A549 (cell line): ENCODE measurements around the gene STAG2. TPM values are rescaled to one million over a fixed set of nuclear protein-coding genes. Genes with fewer than 3 reads are reported as not detected.

Experiments used
- ATAC-seq, 2 experiments: fragments of 200-7000 bp in 1 of 2; fragments of >200 bp in 1 of 2; cut with Nextera tagmentation in 1 of 2; cut with Tn5 transposase in 1 of 2; 3 replicates each; pipeline versions ENCODE4 v1.8.0 to v1.9.1; 2018 to 2020; ENCODE audit warnings: mild to moderate bottlenecking in 1 of 2, moderate library complexity in 1 of 2
- CTCF ChIA-PET: fragments of 300-600 bp; sonication (Branson Sonifier 250); formaldehyde crosslinking; extraction: SDS; loops from one replicate; lab custom pipeline; 2021; ENCODE audit warnings: antibody characterized with exemption, inconsistent platforms; lab: Yijun Ruan, JAX
- POLR2A ChIA-PET: fragments of 350-600 bp; formaldehyde crosslinking; extraction: SDS; loops from one replicate; lab custom pipeline; 2021; ENCODE audit warnings: antibody characterized with exemption, inconsistent platforms; lab: Yijun Ruan, JAX
- DNase-seq, 2 experiments: peaks; one replicate each; pipeline versions ENCODE4 v3.0.0 to v3.0.0-alpha.2; 2011 to 2016; ENCODE audit warnings: low read depth in 1 of 2, low spot score in 1 of 2
- FAIRE-seq: peaks from 2 replicates; lab custom pipeline; 2011; peaks lifted over from hg19 to GRCh38; lab: Jason Lieb, UNC
- H3K27ac ChIP-seq, 2 experiments: fragments of >200 bp; sonication (Bioruptor Twin); formaldehyde crosslinking; 3 replicates each; pipeline ENCODE4 v1.5.1; 2016 to 2017
- H3K4me1 ChIP-seq: fragments of >200 bp; sonication (Bioruptor Twin); formaldehyde crosslinking; 3 replicates; pipeline ENCODE4 v1.6.1; 2016
- H3K4me2 ChIP-seq: fragments of >200 bp; sonication (Bioruptor Twin); formaldehyde crosslinking; 3 replicates; pipeline ENCODE4 v1.6.1; 2016
- H3K4me3 ChIP-seq: fragments of >200 bp; sonication (Bioruptor Twin); formaldehyde crosslinking; 3 replicates; pipeline ENCODE4 v1.5.1; 2016
- H3K9me3 ChIP-seq: fragments of >200 bp; sonication (Bioruptor Twin); formaldehyde crosslinking; 3 replicates; pipeline ENCODE4 v1.6.1; 2016
- BCL3 ChIP-seq: fragments of >200 bp; sonication (Bioruptor Twin); formaldehyde crosslinking; IDR thresholded peaks from 3 replicates; pipeline ENCODE4 v1.6.1; 2016
- CEBPB ChIP-seq, 2 experiments: fragments of >200 bp in 1 of 2; sonication (Bioruptor Twin) in 1 of 2; formaldehyde crosslinking in 1 of 2; IDR thresholded peaks; 2 replicates each; pipeline ENCODE4 v1.6.1; 2012 to 2016
- CHD2 ChIP-seq: fragments of 150-350 bp; IDR thresholded peaks from 2 replicates; pipeline ENCODE4 v1.6.1; 2014; ENCODE audit warnings: low read length; ENCODE audit not compliant: partially characterized antibody
- CHD4 ChIP-seq: fragments of 200-600 bp; sonication (generic); IDR thresholded peaks from 2 replicates; pipeline ENCODE4 v1.6.1; 2016; ENCODE audit warnings: antibody characterized with exemption, mild to moderate bottlenecking, borderline replicate concordance
- E2F6 ChIP-seq: IDR thresholded peaks from 2 replicates; pipeline ENCODE4 v1.6.1; 2012; ENCODE audit warnings: low read depth, borderline replicate concordance
- EHF ChIP-seq: fragments of 250-450 bp; sonication (Bioruptor Pico); IDR thresholded peaks from 2 replicates; pipeline ENCODE4 v1.5.0; 2020; ENCODE audit warnings: mild to moderate bottlenecking
- EHMT2 ChIP-seq: fragments of 200-600 bp; sonication (generic); IDR thresholded peaks from 2 replicates; pipeline ENCODE4 v1.6.1; 2016; ENCODE audit warnings: antibody characterized with exemption, low read depth, mild to moderate bottlenecking, moderate library complexity
- ESRRA ChIP-seq: fragments of 150-350 bp; IDR thresholded peaks from 2 replicates; pipeline ENCODE4 v1.6.1; 2014; ENCODE audit warnings: mild to moderate bottlenecking, low read length, borderline replicate concordance
- FOSB ChIP-seq: fragments of 250-450 bp; sonication (Bioruptor Pico); IDR thresholded peaks from 2 replicates; pipeline ENCODE4 v1.5.0; 2020; ENCODE audit warnings: mild to moderate bottlenecking, moderate library complexity
- GATA3 ChIP-seq: IDR thresholded peaks from 2 replicates; pipeline ENCODE4 v1.6.1; 2012; ENCODE audit warnings: borderline replicate concordance
- HDAC2 ChIP-seq: fragments of 200-600 bp; sonication (generic); IDR thresholded peaks from 2 replicates; pipeline ENCODE4 v1.6.1; 2016
- HES2 ChIP-seq: fragments of >200 bp; sonication (Bioruptor Twin); formaldehyde crosslinking; IDR thresholded peaks from 2 replicates; pipeline ENCODE4 v1.6.1; 2016
- HOXA7 ChIP-seq: fragments of 250-450 bp; sonication (Bioruptor Pico); IDR thresholded peaks from 2 replicates; pipeline ENCODE4 v1.5.0; 2020; ENCODE audit warnings: mild to moderate bottlenecking, moderate library complexity
- HOXB5 ChIP-seq: fragments of 250-450 bp; sonication (Bioruptor Pico); IDR thresholded peaks from 2 replicates; pipeline ENCODE4 v1.5.0; 2020; ENCODE audit warnings: mild to moderate bottlenecking, moderate library complexity
- MAX ChIP-seq: IDR thresholded peaks from 2 replicates; pipeline ENCODE4 v1.6.1; 2012
- MAZ ChIP-seq: fragments of 150-350 bp; IDR thresholded peaks from 2 replicates; pipeline ENCODE4 v1.6.1; 2014; ENCODE audit warnings: antibody characterized with exemption, low read depth, low read length, borderline replicate concordance
- MYC ChIP-seq: IDR thresholded peaks from 2 replicates; pipeline ENCODE4 v1.6.1; 2012; ENCODE audit warnings: mild to moderate bottlenecking, inconsistent platforms, low read length, improper control_type of control experiment, borderline replicate concordance
- NFE2L2 ChIP-seq: fragments of 150-350 bp; conservative IDR thresholded peaks from 2 replicates; pipeline ENCODE4 v1.6.1; 2014; ENCODE audit warnings: low read length
- PHF8 ChIP-seq: fragments of 200-600 bp; sonication (generic); IDR thresholded peaks from 2 replicates; pipeline ENCODE4 v1.6.1; 2016; ENCODE audit warnings: low read depth, mild to moderate bottlenecking, antibody characterized with exemption, moderate library complexity, borderline replicate concordance
- POLR2A ChIP-seq: IDR thresholded peaks from 2 replicates; pipeline ENCODE4 v1.6.1; 2012; ENCODE audit warnings: mild to moderate bottlenecking, low read length
- RAD21 ChIP-seq, 2 experiments: fragments of >200 bp in 1 of 2; sonication (Bioruptor Twin) in 1 of 2; formaldehyde crosslinking in 1 of 2; IDR thresholded peaks in 1 of 2; conservative IDR thresholded peaks in 1 of 2; 2 replicates in 1 of 2; 3 replicates in 1 of 2; pipeline ENCODE4 v1.6.1; 2012 to 2018; ENCODE audit warnings: inconsistent platforms in 1 of 2
- RCOR1 ChIP-seq: fragments of 150-350 bp; IDR thresholded peaks from 2 replicates; pipeline ENCODE4 v1.6.1; 2014; ENCODE audit warnings: antibody characterized with exemption, low read length, low read depth
- RFX5 ChIP-seq: fragments of 450-650 bp; IDR thresholded peaks from 2 replicates; pipeline ENCODE4 v1.7.1; 2014; ENCODE audit warnings: antibody characterized with exemption, mild to moderate bottlenecking, moderate library complexity
- SMC3 ChIP-seq: fragments of >200 bp; sonication (Bioruptor Twin); formaldehyde crosslinking; IDR thresholded peaks from 3 replicates; pipeline ENCODE4 v1.6.1; 2018; ENCODE audit warnings: inconsistent platforms
- TP53 ChIP-seq: fragments of 250-450 bp; sonication (Bioruptor Pico); IDR thresholded peaks from 2 replicates; pipeline ENCODE4 v1.5.0; 2021; ENCODE audit warnings: mild to moderate bottlenecking, moderate library complexity
- USF2 ChIP-seq: fragments of 450-650 bp; IDR thresholded peaks from 2 replicates; pipeline ENCODE4 v1.6.1; 2014; ENCODE audit warnings: antibody characterized with exemption
- ZC3H11A ChIP-seq: fragments of 450-650 bp; IDR thresholded peaks from 2 replicates; pipeline ENCODE4 v1.6.1; 2014; ENCODE audit warnings: antibody characterized with exemption, mild to moderate bottlenecking
- ZSCAN20 ChIP-seq: fragments of 250-450 bp; sonication (Bioruptor Pico); IDR thresholded peaks from 2 replicates; pipeline ENCODE4 v1.8.0; 2022; ENCODE audit warnings: mild to moderate bottlenecking, moderate library complexity
- WGBS: methylation state at CpG from one replicate; pipeline ENCODE4 v1.1.6; 2017; ENCODE audit errors: missing lambda C conversion rate; 5-methylcytosine and 5-hydroxymethylcytosine counted together
- polyA plus RNA-seq, 4 experiments: library from polyadenylated mRNA; depleted of rRNA in 3 of 4; stranded (reverse); fragments of >200 nt; fragmentation: RNase III in 1 of 4; extraction: RNeasy Plus Mini Kit Qiagen cat#74134 plus additional on column Dnase treatment in 1 of 4; gene quantifications; 2 replicates in 3 of 4; 3 replicates in 1 of 4; pipeline ENCODE4 v1.2.3, GENCODE V29; 2011 to 2017

The STAG2 gene
- polyA plus RNA-seq, 2 of the 4 experiments (the other 2 are of a cell fraction), result 49.5 to 92.8 TPM

- WGBS, result 62% methylated on average over 3 of the region's 3 CpGs
- POLR2A ChIA-PET, result no interaction called here
Observed at GRCh38 chrX:124028182-124028581, 66.7 kb downstream of the STAG2 start.

GRCh38 chrX:124030520-124030919, 69.0 kb downstream of the STAG2 start:
- CTCF ChIA-PET, result interaction anchor here (1.0 kb wide), 1 partner anchor 12 kb away, joined by 3 read pairs; no protein-coding TSS in a partner anchor
- Histone ChIP-seq H3K27ac (no peak overlapping the region), H3K4me1 (peaks cover 10% of the 10 kb centered on the region; the same call in 2 of the 3 replicates)
- FAIRE-seq, result peak; percentile 88
- POLR2A ChIA-PET, result no interaction called here
- no peak for ATAC-seq
- WGBS, result 92% methylated on average over 1 of the region's 1 CpG
- TF ChIP-seq SMC3 (no peak), GATA3 (no peak), EHF (CRISPR knock-in tag) (no peak), HES2 (no peak), CHD4 (no peak), TP53 (CRISPR knock-in tag) (no peak), RFX5 (no peak), RAD21 (conservative IDR thresholded peaks at IDR 0.05 in 1 of 2, IDR thresholded peaks at IDR 0.05 in 1 of 2) (no peak), EHMT2 (no peak), HDAC2 (no peak), FOSB (CRISPR knock-in tag) (no peak), PHF8 (no peak), E2F6 (no peak), USF2 (no peak), BCL3 (no peak), POLR2A (no peak), MAX (no peak), MYC (no peak), MAZ (no peak)
- TF ChIP-seq, all 56 proteins: peak for 0
- no peak overlapping the region for H3K4me3 ChIP-seq
- DNase-seq, result no peak
- H3K4me2 ChIP-seq, result no peak overlapping the region
- H3K9me3 ChIP-seq, result no peaks in the 10 kb centered on the region

More at GRCh38 chrX:124028182-124028581, 66.7 kb downstream of the STAG2 start:
- Histone ChIP-seq H3K4me2 (no peak overlapping the region), H3K4me1 (peaks cover 30% of the 10 kb centered on the region), H3K4me3 (no peak overlapping the region)
- CTCF ChIA-PET, result no interaction called here
- no peak for TF ChIP-seq CHD2
- no peak for TF ChIP-seq ZC3H11A
- TF ChIP-seq ESRRA, result no peak
- no peak for TF ChIP-seq MAX
- TF ChIP-seq PHF8, result no peak
- no peak for TF ChIP-seq ZSCAN20 (CRISPR knock-in tag)
- no peak for TF ChIP-seq NFE2L2
- TF ChIP-seq CEBPB (IDR thresholded peaks at IDR 0.05), result no peak
- no peak for TF ChIP-seq HOXB5 (CRISPR knock-in tag)
- no peak for TF ChIP-seq RCOR1
- TF ChIP-seq E2F6, result no peak
- TF ChIP-seq HOXA7 (CRISPR knock-in tag), result no peak
- no peak for TF ChIP-seq BCL3
- no peak for TF ChIP-seq CHD4
- TF ChIP-seq, all 56 proteins: peak for 0
- DNase-seq (no peak), FAIRE-seq (peak; percentile 23), ATAC-seq (no peak)
- Histone ChIP-seq H3K9me3 (no peaks in the 10 kb centered on the region), H3K27ac (no peak overlapping the region)
